Astrocyte (in vitro differentiated cells and primary cell): ENCODE measurements around the gene GLUL.

Source experiments
- EZH2 ChIP-seq: IDR thresholded peaks from 2 replicates; pipeline ENCODE4 v1.6.1; 2012; ENCODE audit warnings: mild to moderate bottlenecking, low read length, inconsistent platforms; ENCODE audit not compliant: insufficient read depth
- TF ChIP-seq, protein P1 (sequence below): IDR thresholded peaks from 2 replicates; pipeline ENCODE4 v1.5.1; 2011; ENCODE audit warnings: low read depth, mild to moderate bottlenecking, inconsistent platforms, low read length, moderate library complexity; ENCODE audit not compliant: insufficient read depth

DNA sequence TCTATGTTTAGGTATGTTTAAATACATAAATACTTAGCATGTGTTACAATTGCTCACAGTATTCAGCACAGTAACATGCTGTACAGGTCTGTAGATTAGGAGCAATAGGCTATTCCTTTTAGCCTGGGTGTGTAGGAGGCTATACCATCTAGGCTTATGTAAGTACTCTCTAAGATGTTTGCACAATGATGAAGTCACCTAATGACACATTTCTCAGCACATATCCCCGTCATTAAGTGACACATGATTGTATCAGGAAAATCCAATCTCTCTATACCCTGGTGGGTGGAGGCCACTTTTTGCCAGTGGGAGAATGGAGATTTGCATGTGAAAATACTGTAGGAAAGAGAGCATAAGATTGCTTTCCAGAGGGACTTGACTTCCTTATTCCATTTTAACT, 14.4 kb upstream of the GLUL start:
- TF ChIP-seq, protein P1, sequence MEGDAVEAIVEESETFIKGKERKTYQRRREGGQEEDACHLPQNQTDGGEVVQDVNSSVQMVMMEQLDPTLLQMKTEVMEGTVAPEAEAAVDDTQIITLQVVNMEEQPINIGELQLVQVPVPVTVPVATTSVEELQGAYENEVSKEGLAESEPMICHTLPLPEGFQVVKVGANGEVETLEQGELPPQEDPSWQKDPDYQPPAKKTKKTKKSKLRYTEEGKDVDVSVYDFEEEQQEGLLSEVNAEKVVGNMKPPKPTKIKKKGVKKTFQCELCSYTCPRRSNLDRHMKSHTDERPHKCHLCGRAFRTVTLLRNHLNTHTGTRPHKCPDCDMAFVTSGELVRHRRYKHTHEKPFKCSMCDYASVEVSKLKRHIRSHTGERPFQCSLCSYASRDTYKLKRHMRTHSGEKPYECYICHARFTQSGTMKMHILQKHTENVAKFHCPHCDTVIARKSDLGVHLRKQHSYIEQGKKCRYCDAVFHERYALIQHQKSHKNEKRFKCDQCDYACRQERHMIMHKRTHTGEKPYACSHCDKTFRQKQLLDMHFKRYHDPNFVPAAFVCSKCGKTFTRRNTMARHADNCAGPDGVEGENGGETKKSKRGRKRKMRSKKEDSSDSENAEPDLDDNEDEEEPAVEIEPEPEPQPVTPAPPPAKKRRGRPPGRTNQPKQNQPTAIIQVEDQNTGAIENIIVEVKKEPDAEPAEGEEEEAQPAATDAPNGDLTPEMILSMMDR: no peak
- no peak for TF ChIP-seq EZH2
